Spleen (tissue), 11 donors: ENCODE results near the gene TNFSF18. TPM values are rescaled to one million over a fixed set of nuclear protein-coding genes. Genes with fewer than 3 reads are reported as not detected.

Experiments used
- DNase-seq: peaks from one replicate; pipeline ENCODE4 v3.0.0-alpha.2; 2020
- H3K27ac ChIP-seq, 8 donors: fragments of 200-600 bp; sonication (generic) in 7 of 8; 1 replicate in 4 of 8; 2 replicates in 4 of 8; pipeline versions ENCODE4 v1.5.0 to v1.8.0; 2016 to 2021; ENCODE audit warnings: inconsistent platforms in 4 of 8, mild to moderate bottlenecking in 4 of 8, moderate library complexity in 1 of 8
- H3K27me3 ChIP-seq, 7 donors: fragments of 200-600 bp; sonication (generic) in 6 of 7; replicated peaks in 1 of 7; 1 replicate in 4 of 7; 2 replicates in 3 of 7; pipeline versions ENCODE4 v1.5.0 to v1.8.0; 2016 to 2021; ENCODE audit warnings: inconsistent platforms in 3 of 7, mild to moderate bottlenecking in 1 of 7
- H3K36me3 ChIP-seq, 6 donors: fragments of 200-600 bp; sonication (generic) in 5 of 6; 1 replicate in 4 of 6; 2 replicates in 2 of 6; pipeline versions ENCODE4 v1.5.0 to v1.8.0; 2016 to 2021; ENCODE audit warnings: inconsistent platforms in 2 of 6
- H3K4me1 ChIP-seq, 6 donors: fragments of 200-600 bp; sonication (generic) in 5 of 6; 1 replicate in 3 of 6; 2 replicates in 3 of 6; pipeline versions ENCODE4 v1.5.0 to v1.8.0; 2016 to 2021; ENCODE audit warnings: inconsistent platforms in 3 of 6
- H3K4me3 ChIP-seq, 8 donors: fragments of 200-600 bp; sonication (generic) in 7 of 8; 1 replicate in 4 of 8; 2 replicates in 4 of 8; pipeline versions ENCODE4 v1.5.0 to v1.8.0; 2016 to 2021; ENCODE audit warnings: inconsistent platforms in 4 of 8, mild to moderate bottlenecking in 4 of 8, moderate library complexity in 2 of 8
- H3K9me3 ChIP-seq, 8 donors: fragments of 200-600 bp; sonication (generic) in 7 of 8; 1 replicate in 4 of 8; 2 replicates in 4 of 8; pipeline versions ENCODE4 v1.5.0 to v1.8.0; 2016 to 2021; ENCODE audit warnings: inconsistent platforms in 4 of 8
- POLR2A ChIP-seq, 3 donors: fragments of 450-650 bp; IDR thresholded peaks; one replicate each; pipeline ENCODE4 v1.5.1; 2017; ENCODE audit warnings: antibody characterized with exemption in 3 of 3, mild to moderate bottlenecking in 1 of 3
- POLR2AphosphoS5 ChIP-seq, 3 donors: sonication (generic); formaldehyde crosslinking; IDR thresholded peaks; one replicate each; pipeline ENCODE4 v1.5.1; 2017; ENCODE audit warnings: antibody characterized with exemption in 3 of 3
- WGBS, 5 donors: extraction: QIAGEN DNeasy Blood & Tissue Kit in 3 of 5; methylation state at CpG; one replicate each; pipeline versions ENCODE4 v1.1.5 to v1.1.7; 2013 to 2018; 5-methylcytosine and 5-hydroxymethylcytosine counted together
- intact Hi-C: fragments of 100-400 bp; cut with DNase I; formaldehyde crosslinking; loops from one replicate; pipeline ENCODE4 v1.15.0; 2023; ENCODE audit warnings: low total_unique reads
- polyA plus RNA-seq, 3 donors: library from polyadenylated mRNA; stranded (reverse); fragments of 200-250 nt; gene quantifications; one replicate each; pipeline ENCODE4 v1.2.1, GENCODE V29; 2013
- total RNA-seq, 7 donors: library from RNA; depleted of rRNA in 3 of 7; stranded (reverse); fragments of >200 nt in 3 of 7; fragmentation: NEBNext Ultra II Directional in 4 of 7; extraction: Animal tissue kit (Norgen Biotek cat#: 25700) in 4 of 7; gene quantifications; one replicate each; pipeline versions ENCODE4 v1.1.0 to v1.2.1, GENCODE V29; 2016 to 2021
- TF ChIP-seq, protein P1 (sequence below), 11 experiments: fragments of 200-600 bp in 7 of 11; fragments of 450-650 bp in 4 of 11; sonication (generic) in 4 of 11; IDR thresholded peaks in 8 of 11; conservative IDR thresholded peaks in 3 of 11; 1 replicate in 7 of 11; 2 replicates in 4 of 11; pipeline versions ENCODE4 v1.4.0 to v1.8.0; 2016 to 2021; ENCODE audit warnings: antibody characterized with exemption in 11 of 11, inconsistent platforms in 4 of 11, mild to moderate bottlenecking in 1 of 11
- donor health status: healthy with polysubstance abuse.
- donor health status: DM: no; HTN: no; CAD: no; lungs with moderate emphysema.
- donor health status: DM: no; HTN: no; CAD: no.
- donor health status: Bipolar disorder and iron deficiency.
- donor health status: healthy.
- donor health status: DM: no; HTN: no; CAD: no.
- donor health status: DM: yes; HTN: yes; CAD: no.

Gene TNFSF18
- total and polyA plus RNA-seq, 10 donors: 0.13 to 0.42 (median 0.25) TPM; not detected in 6

DNA sequence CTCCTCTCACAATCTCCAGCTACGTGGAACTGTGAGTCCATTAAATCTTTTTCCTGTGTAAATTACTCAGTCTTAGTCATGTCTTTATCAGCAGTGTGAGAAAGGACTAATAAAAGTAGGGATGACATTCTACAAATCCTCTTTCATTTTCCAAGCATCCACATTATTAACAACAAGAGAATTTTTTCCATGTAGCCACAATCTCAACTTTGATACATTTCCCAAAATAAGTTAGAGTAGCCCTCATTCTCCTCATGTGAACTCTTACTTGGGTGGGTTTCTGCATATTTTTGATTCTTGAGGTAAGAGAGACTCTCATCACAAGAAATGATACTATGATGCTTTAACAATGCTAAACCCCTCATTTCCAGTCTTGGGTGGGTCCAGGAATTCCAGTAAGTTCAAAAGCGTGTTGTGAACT, 52.8 kb downstream of the TNFSF18 start:
- no peaks in the 10 kb centered on the region for H3K36me3 ChIP-seq
- no peak overlapping the region for H3K27ac ChIP-seq
- H3K4me1 ChIP-seq: no peaks in the 10 kb centered on the region
- no peak for DNase-seq
- H3K27me3 ChIP-seq: no peaks in the 10 kb centered on the region
- TF ChIP-seq POLR2AphosphoS5 (IDR thresholded peaks at IDR 0.05) (no peak), POLR2A (IDR thresholded peaks at IDR 0.05) (no peak)
- TF ChIP-seq, protein P1, sequence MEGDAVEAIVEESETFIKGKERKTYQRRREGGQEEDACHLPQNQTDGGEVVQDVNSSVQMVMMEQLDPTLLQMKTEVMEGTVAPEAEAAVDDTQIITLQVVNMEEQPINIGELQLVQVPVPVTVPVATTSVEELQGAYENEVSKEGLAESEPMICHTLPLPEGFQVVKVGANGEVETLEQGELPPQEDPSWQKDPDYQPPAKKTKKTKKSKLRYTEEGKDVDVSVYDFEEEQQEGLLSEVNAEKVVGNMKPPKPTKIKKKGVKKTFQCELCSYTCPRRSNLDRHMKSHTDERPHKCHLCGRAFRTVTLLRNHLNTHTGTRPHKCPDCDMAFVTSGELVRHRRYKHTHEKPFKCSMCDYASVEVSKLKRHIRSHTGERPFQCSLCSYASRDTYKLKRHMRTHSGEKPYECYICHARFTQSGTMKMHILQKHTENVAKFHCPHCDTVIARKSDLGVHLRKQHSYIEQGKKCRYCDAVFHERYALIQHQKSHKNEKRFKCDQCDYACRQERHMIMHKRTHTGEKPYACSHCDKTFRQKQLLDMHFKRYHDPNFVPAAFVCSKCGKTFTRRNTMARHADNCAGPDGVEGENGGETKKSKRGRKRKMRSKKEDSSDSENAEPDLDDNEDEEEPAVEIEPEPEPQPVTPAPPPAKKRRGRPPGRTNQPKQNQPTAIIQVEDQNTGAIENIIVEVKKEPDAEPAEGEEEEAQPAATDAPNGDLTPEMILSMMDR (IDR thresholded peaks at IDR 0.05 in 8 of 11, conservative IDR thresholded peaks at IDR 0.05 in 3 of 11): no peak
- H3K4me3 ChIP-seq: no peak overlapping the region
- H3K9me3 ChIP-seq: peaks cover 0 to 39% (median 28%) of the 10 kb centered on the region in 8 donors
- WGBS, 5 donors: 71 to 89% (median 81%) methylated on average over 2 of the region's 2 CpGs
- intact Hi-C loops: no loop called here

DNA sequence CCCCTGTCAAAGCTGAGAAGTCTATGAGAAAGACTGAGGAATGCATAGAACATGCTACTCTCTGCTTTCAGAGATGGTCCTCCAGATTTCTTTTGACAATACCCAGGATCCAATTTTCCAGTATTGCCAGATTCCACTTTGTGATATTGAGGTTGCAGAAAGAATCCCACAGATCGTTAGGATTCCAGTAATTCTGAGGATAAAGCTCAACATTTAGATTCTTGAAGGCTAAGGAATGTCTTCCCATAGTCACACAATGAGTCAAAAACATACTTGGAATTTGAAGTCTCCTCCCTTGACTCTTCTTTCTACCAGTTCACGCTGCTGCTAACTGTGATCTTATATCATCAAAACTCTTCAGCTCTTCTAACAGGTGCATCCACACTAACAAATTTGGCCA, 57.1 kb downstream of the TNFSF18 start:
- Histone ChIP-seq H3K4me1 (no peaks in the 10 kb centered on the region), H3K27ac (no peak overlapping the region), H3K4me3 (no peak overlapping the region), H3K27me3 (no peaks in the 10 kb centered on the region), H3K9me3 (peaks cover 0 to 16% (median 10%) of the 10 kb centered on the region in 8 donors), H3K36me3 (no peaks in the 10 kb centered on the region)
- WGBS, 5 donors: 82 to 95% (median 92%) methylated on average over 2 of the region's 2 CpGs
- no peak for DNase-seq
- TF ChIP-seq POLR2AphosphoS5 (IDR thresholded peaks at IDR 0.05) (no peak), POLR2A (IDR thresholded peaks at IDR 0.05) (no peak)
- TF ChIP-seq, protein P1 (IDR thresholded peaks at IDR 0.05 in 8 of 11, conservative IDR thresholded peaks at IDR 0.05 in 3 of 11): no peak
- intact Hi-C loops: no loop called here

DNA sequence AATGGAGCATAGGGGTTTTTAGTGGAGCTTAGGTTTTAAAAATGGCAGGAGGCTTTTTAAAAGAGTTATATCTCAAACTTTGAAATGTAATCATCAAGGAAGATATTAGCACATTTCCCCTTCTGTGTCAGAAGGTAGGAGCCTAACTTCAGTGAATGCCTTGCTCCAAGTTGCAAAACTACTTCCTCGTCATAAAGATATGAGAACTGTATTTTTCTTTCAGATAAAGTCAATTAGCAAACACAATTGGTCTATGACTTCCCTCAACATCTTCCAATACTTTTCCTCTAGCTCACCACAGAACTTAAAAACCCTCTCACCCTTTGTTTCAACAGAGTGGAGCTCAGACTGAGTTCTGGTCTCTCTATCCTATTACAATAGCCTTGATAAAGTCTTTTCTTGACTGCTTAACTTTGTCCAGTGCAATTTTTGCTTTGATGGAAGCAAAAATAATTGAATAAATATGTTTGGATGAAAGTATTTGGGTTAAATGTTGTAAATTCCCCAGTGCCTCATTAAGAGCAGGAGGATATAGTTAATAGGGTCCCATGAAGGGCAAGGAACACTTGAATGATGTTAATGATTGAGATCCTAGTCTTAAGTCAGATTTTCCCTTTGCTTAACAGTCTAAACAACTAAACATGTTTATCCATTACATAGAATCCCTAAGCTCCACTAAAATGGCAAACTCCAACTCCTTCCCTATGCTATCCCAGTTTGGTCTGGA, 58.9 kb downstream of the TNFSF18 start:
- 54 to 91% (median 85%) methylated on average over 1 of the region's 1 CpG for WGBS, 5 donors
- intact Hi-C loops: no loop called here
- Histone ChIP-seq H3K27me3 (no peaks in the 10 kb centered on the region), H3K27ac (no peak overlapping the region), H3K9me3 (peaks cover 0 to 11% (median 5%) of the 10 kb centered on the region in 8 donors), H3K4me3 (no peak overlapping the region), H3K4me1 (no peaks in the 10 kb centered on the region), H3K36me3 (no peaks in the 10 kb centered on the region)
- no peak for DNase-seq
- TF ChIP-seq POLR2A (IDR thresholded peaks at IDR 0.05) (no peak), POLR2AphosphoS5 (IDR thresholded peaks at IDR 0.05) (no peak)
- TF ChIP-seq, protein P1 (IDR thresholded peaks at IDR 0.05 in 8 of 11, conservative IDR thresholded peaks at IDR 0.05 in 3 of 11): no peak

DNA sequence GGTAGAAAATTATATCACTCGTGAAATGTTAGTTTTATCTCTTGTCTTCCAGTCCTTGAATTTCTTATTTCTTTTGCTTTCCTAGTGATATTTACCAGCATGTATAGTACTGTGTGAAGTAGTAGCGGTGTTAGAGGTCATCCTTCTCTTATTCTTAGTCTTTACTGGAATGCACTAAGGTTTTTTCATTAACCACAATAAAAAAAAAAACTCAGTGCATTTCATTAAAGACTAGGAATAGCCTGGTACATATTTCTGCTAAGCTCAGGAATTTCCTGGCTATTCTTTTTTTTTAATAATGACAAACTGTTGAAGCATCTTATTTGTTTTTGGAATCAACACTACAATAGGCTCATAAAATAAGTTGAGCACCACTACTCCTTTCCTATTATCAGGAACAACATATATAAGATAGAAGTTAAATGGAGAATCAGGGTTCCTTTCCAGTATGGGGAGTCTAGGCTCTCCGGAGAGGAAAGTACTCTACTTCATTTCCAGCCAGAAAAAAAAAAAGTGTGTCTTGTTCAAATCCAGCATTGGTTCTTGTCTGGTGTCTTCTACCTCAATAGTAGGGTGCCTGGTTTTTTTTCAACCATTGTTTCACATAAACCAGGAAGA, 60.0 kb downstream of the TNFSF18 start:
- Histone ChIP-seq H3K36me3 (no peaks in the 10 kb centered on the region), H3K27ac (no peak overlapping the region), H3K4me1 (no peaks in the 10 kb centered on the region), H3K4me3 (no peak overlapping the region), H3K27me3 (no peaks in the 10 kb centered on the region), H3K9me3 (no peaks in the 10 kb centered on the region)
- no peak for DNase-seq
- intact Hi-C loops: no loop called here
- WGBS, 5 donors: 75 to 91% (median 88%) methylated on average over 3 of the region's 3 CpGs
- TF ChIP-seq, protein P1 (IDR thresholded peaks at IDR 0.05 in 8 of 11, conservative IDR thresholded peaks at IDR 0.05 in 3 of 11): no peak
- no peak for TF ChIP-seq POLR2AphosphoS5 (IDR thresholded peaks at IDR 0.05)
- no peak for TF ChIP-seq POLR2A (IDR thresholded peaks at IDR 0.05)
